HEK293T (cell line): ENCODE data around the gene WBP1.

Experiments
- ARNT ChIP-seq: fragments of 450-650 bp; IDR thresholded peaks from 2 replicates; pipeline ENCODE4 v1.6.1; 2017; ENCODE audit warnings: mild to moderate bottlenecking
- HDGF ChIP-seq: fragments of 450-650 bp; IDR thresholded peaks from 2 replicates; pipeline ENCODE4 v1.6.1; 2017; ENCODE audit warnings: antibody characterized with exemption, borderline replicate concordance

DNA sequence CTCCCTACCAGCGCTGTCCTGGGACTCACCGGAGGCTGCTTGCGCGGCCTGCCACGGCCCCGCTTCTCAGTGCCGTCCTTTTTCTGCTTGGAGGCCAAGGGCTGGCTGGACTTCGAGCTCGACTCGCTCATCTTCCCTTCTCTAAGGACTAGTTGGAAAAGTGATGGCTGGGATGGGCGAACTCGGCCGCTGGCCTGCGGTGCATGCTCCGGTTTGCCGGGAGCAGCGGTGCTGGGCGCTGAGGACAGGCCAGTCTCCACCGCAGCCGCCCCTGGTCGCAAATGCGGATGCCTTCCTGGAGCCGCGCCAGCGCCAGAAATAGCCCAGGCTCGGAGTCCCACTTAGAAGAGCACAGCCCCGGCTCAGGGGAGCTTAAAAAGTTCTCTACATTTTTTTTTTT, 39.9 kb upstream of the WBP1 start:
- no peak for TF ChIP-seq HDGF
- no peak for TF ChIP-seq ARNT
